RWPE2 (cell line): ENCODE measurements around the gene PLXNB3.
A peak's percentile ranks its signal among the peaks of the same experiment; 100 is the strongest.

Experiments
- ATAC-seq: fragments of 200-7000 bp; cut with Tn5 transposase; 3 replicates; pipeline ENCODE4 v1.9.1; 2021; ENCODE audit warnings: low read depth
- DNase-seq: peaks from one replicate; pipeline ENCODE4 v3.0.0-alpha.2; 2020; ENCODE audit warnings: low spot score
- H3K27ac ChIP-seq: fragments of 450-650 bp; 2 replicates; pipeline ENCODE4 v1.5.1; 2017; ENCODE audit warnings: mild to moderate bottlenecking; ENCODE audit not compliant: poor library complexity, severe bottlenecking
- H3K27me3 ChIP-seq: fragments of 250-450 bp; sonication (Bioruptor Pico); 2 replicates; pipeline ENCODE4 v1.5.1; 2021; ENCODE audit warnings: mild to moderate bottlenecking, moderate library complexity; ENCODE audit not compliant: insufficient read depth, poor library complexity, severe bottlenecking
- H3K36me3 ChIP-seq: fragments of 250-450 bp; sonication (Bioruptor Pico); 2 replicates; pipeline ENCODE4 v1.5.1; 2020; ENCODE audit warnings: low read depth, mild to moderate bottlenecking, moderate library complexity
- H3K4me1 ChIP-seq: fragments of 250-450 bp; sonication (Bioruptor Pico); 2 replicates; pipeline ENCODE4 v1.5.1; 2021; ENCODE audit warnings: mild to moderate bottlenecking, moderate library complexity; ENCODE audit not compliant: insufficient read depth, poor library complexity, severe bottlenecking
- H3K4me3 ChIP-seq: fragments of 250-450 bp; sonication (Bioruptor Pico); 2 replicates; pipeline ENCODE4 v1.5.1; 2021; ENCODE audit warnings: mild to moderate bottlenecking, moderate library complexity; ENCODE audit not compliant: severe bottlenecking
- H3K9me3 ChIP-seq: fragments of 250-450 bp; sonication (Bioruptor Pico); 2 replicates; pipeline ENCODE4 v1.5.1; 2021; ENCODE audit warnings: mild to moderate bottlenecking, moderate library complexity; ENCODE audit not compliant: severe bottlenecking
- TF ChIP-seq, protein P1 (sequence below): fragments of 450-650 bp; IDR thresholded peaks from one replicate; pipeline ENCODE4 v1.5.1; 2017; ENCODE audit warnings: mild to moderate bottlenecking, moderate library complexity; ENCODE audit not compliant: poor library complexity, severe bottlenecking

PLXNB3 gene

DNA sequence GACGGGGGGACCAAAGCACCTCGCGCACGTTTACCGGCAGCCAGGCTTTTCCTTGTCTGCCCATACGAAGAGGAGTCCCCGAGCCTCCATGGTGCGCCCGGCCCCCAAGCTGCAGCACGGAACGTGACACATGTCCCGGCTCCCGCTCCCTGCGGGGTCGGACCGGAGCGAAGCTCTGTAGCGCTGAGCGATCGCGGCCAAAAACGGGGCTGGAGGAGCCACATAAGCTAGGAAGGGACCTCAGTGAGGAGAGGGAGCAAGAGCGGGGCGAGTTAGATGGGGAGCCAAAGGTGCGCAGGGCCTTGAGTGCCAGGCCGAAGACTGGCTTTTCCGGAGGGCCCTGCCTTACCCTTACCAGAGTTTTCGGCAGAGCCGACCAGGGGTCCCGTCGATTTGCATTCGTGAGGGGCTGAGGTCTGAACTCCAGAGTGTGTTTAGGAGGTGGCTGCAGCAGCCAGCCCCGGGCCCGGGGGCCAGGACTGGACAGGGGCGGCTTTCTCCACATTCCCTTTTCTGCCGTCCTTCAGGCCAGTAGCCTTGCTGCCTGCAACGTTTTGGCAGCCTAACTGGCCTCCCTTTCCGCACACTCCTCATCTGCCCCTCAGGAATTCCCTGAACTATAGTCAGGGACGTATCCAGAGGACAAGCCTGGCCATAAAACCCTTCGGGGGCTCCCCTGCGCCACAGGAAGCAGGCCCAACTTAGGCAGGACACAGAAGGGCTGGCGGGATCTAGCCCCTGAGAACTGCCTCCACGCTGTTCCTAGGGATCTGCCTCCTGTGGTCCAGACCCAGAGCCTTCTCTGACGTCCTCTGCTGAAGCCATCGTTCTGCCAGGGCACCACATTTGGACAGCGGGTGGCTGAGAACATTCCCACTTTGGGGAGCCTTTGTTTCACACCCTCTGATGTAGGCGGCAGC, 31.1 kb downstream of the PLXNB3 start:
- H3K9me3 ChIP-seq, result no peaks in the 10 kb centered on the region
- H3K4me1 ChIP-seq, result no peaks in the 10 kb centered on the region
- DNase-seq (no peak), ATAC-seq (peak; percentile 9; the same call in 1 of the 3 replicates)
- no peaks in the 10 kb centered on the region for H3K36me3 ChIP-seq
- H3K27me3 ChIP-seq, result no peaks in the 10 kb centered on the region
- peak overlapping the region; percentile 48 for H3K27ac ChIP-seq
- H3K4me3 ChIP-seq, result peak overlapping the region; percentile 98
- TF ChIP-seq, protein P1, sequence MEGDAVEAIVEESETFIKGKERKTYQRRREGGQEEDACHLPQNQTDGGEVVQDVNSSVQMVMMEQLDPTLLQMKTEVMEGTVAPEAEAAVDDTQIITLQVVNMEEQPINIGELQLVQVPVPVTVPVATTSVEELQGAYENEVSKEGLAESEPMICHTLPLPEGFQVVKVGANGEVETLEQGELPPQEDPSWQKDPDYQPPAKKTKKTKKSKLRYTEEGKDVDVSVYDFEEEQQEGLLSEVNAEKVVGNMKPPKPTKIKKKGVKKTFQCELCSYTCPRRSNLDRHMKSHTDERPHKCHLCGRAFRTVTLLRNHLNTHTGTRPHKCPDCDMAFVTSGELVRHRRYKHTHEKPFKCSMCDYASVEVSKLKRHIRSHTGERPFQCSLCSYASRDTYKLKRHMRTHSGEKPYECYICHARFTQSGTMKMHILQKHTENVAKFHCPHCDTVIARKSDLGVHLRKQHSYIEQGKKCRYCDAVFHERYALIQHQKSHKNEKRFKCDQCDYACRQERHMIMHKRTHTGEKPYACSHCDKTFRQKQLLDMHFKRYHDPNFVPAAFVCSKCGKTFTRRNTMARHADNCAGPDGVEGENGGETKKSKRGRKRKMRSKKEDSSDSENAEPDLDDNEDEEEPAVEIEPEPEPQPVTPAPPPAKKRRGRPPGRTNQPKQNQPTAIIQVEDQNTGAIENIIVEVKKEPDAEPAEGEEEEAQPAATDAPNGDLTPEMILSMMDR, result no peak

DNA sequence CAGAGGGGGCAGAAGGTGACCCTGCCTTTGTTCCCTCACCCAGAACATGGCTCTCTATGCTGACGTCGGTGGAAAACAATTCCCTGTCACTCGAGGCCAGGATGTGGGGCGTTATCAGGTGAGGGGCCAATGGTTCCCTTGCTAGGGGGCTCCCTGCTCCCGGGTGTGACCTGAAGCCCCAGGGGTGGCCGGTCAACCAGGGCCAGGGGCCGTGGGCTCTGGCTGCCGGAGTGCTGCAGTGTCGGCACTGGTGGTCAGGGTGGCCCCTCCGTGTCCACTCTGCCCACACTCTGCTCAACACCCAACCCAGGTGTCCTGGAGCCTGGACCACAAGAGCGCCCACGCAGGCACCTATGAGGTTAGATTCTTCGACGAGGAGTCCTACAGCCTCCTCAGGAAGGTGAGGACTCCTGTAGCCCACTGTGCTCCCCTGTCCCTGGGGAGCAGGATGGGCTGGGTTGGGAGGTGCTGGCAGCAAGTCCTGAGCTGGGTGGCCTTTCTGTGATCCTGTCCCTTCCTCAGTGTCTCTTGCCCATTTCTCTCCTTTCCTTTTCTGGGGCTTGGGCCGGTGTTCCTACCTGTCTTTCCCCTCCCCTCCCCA, 33.5 kb downstream of the PLXNB3 start:
- Histone ChIP-seq H3K4me3 (no peak overlapping the region), H3K4me1 (no peaks in the 10 kb centered on the region), H3K36me3 (no peaks in the 10 kb centered on the region), H3K27me3 (no peaks in the 10 kb centered on the region), H3K9me3 (no peaks in the 10 kb centered on the region), H3K27ac (no peak overlapping the region)
- ATAC-seq (no peak), DNase-seq (no peak)
- TF ChIP-seq, protein P1, result no peak

DNA sequence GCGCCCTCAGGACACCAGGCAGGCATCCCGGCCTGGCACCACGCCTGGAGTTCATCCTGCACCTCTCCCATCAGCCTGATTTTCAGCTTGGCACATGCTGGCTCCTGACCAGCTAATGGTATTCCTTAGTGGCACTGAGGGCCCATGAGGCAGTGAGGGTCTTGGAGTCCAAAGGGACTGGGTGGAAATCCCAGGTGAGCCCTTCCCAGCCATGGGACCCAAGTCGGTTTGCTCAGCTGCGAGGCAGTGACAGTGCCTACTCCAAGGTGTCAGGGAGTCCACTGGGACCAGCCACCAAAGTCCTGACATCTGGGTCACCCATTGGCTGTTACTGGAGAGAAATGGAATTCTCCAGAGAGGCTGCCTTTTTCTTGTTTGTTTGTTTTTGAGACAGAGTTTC, 35.3 kb downstream of the PLXNB3 start:
- TF ChIP-seq, protein P1, result no peak
- H3K36me3 ChIP-seq, result no peaks in the 10 kb centered on the region
- H3K4me1 ChIP-seq, result no peaks in the 10 kb centered on the region
- H3K4me3 ChIP-seq, result no peak overlapping the region
- no peaks in the 10 kb centered on the region for H3K9me3 ChIP-seq
- H3K27ac ChIP-seq, result no peak overlapping the region
- no peak for DNase-seq
- H3K27me3 ChIP-seq, result no peaks in the 10 kb centered on the region
- no peak for ATAC-seq

- Histone ChIP-seq H3K27me3 (no peaks in the 10 kb centered on the region), H3K4me3 (no peak overlapping the region), H3K4me1 (no peaks in the 10 kb centered on the region), H3K9me3 (no peaks in the 10 kb centered on the region), H3K27ac (no peak overlapping the region), H3K36me3 (no peaks in the 10 kb centered on the region)
- DNase-seq, result no peak
- ATAC-seq, result no peak; the same call in 2 of the 3 replicates
- TF ChIP-seq, protein P1, result no peak
Measured at GRCh38 chrX:153800177-153800722, 36.2 kb downstream of the PLXNB3 start.
